Stimulated activated naive B cell treated with anti-CD40 and anti-IgM and Interleukin-4, amounts not matched to agents 10 μg/mL and 1 μg/mL and 100 μg/mL, for 72 hours (primary cell): ENCODE data around the gene CAMSAP1.

Experiments used
- ATAC-seq, 2 donors: fragments of 150-1000 bp; cut with Tn5 transposase; replicated peaks; 2 replicates each; pipeline ENCODE4 v1.10.0; 2021; ENCODE audit warnings: moderate library complexity in 1 of 2
- DNase-seq: peaks from one replicate; pipeline ENCODE4 v3.0.0; 2021
- H3K27ac Mint-ChIP-seq: one replicate; pipeline ENCODE4 v1.8.0; 2022; ENCODE audit warnings: mild to moderate bottlenecking, mixed read lengths
- H3K27me3 Mint-ChIP-seq, 2 donors: one replicate each; pipeline ENCODE4 v1.8.0; 2022; ENCODE audit warnings: mixed read lengths in 2 of 2
- H3K36me3 Mint-ChIP-seq, 2 donors: one replicate each; pipeline ENCODE4 v1.8.0; 2022; ENCODE audit warnings: mixed read lengths in 2 of 2, mild to moderate bottlenecking in 1 of 2
- H3K4me1 Mint-ChIP-seq, 2 donors: one replicate each; pipeline ENCODE4 v1.8.0; 2022; ENCODE audit warnings: mixed read lengths in 2 of 2, mild to moderate bottlenecking in 1 of 2
- H3K4me3 Mint-ChIP-seq, 2 donors: one replicate each; pipeline ENCODE4 v1.8.0; 2022; ENCODE audit warnings: mild to moderate bottlenecking in 2 of 2, mixed read lengths in 2 of 2, moderate library complexity in 1 of 2
- H3K9me3 Mint-ChIP-seq, 2 donors: one replicate each; pipeline ENCODE4 v1.8.0; 2022; ENCODE audit warnings: mixed read lengths in 2 of 2, mild to moderate bottlenecking in 1 of 2

Gene CAMSAP1

DNA sequence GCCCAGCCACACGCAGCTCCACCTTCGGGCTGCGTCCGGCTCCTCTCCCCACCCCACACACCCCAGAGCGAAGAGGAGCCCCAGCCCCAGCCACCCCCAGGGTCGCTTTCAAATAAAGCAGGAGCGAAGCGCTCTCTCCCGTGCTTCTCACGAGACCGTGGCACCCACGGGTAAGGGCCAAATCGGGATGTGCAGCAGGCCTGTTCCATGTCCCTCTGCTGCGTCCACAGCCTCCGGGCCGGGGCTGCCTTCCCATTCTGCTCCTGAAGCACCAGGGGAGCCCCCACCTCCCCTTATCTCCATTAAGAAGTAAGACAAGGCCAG lies 145.5 kb downstream of the CAMSAP1 start:
- peaks cover 4 to 8% of the 10 kb centered on the region in 2 donors for H3K9me3 Mint-ChIP-seq
- H3K36me3 Mint-ChIP-seq, result no peaks in the 10 kb centered on the region
- ATAC-seq, result no peak
- H3K27ac Mint-ChIP-seq, result no peak overlapping the region
- no peaks in the 10 kb centered on the region for H3K4me1 Mint-ChIP-seq
- H3K27me3 Mint-ChIP-seq, result no peaks in the 10 kb centered on the region
- no peak overlapping the region for H3K4me3 Mint-ChIP-seq
- no peak for DNase-seq

DNA sequence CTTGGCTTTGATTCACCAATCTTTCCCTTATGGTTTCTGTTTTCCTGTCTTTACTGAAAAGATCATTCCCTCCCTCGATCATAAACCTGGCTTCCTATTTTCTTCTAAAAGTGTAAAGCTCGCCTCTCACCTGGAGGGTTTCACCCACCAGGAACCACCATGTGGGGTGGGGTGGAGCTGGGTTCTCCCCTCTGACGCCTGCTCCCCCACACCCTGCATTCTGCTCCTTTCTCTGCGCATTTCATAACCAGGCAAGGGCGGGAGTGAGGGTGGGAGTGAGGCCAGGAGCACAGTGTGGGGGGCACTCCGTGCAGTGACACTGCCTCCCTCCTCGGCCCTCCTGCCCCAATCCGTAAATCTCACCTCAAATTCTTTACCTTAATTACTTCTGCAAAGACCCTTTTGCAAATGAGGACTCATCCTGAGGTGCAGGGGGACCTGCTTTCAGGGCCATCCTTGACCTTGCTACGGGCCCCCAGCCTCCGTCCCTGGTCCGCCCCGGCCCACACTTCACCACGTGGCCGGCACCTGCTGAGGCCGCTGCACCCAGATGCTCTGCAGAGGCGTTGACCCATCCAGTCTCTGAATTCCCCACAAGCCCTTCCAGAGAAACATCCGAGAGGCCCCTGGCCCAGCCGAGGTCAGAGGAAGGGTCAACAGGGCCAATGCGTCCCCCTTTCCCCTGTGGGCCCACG lies 146.0 kb downstream of the CAMSAP1 start:
- Mint-ChIP-seq H3K36me3 (no peaks in the 10 kb centered on the region), H3K27me3 (no peaks in the 10 kb centered on the region), H3K9me3 (peaks cover 4 to 6% of the 10 kb centered on the region in 2 donors), H3K27ac (no peak overlapping the region), H3K4me3 (no peak overlapping the region), H3K4me1 (no peaks in the 10 kb centered on the region)
- DNase-seq (no peak), ATAC-seq (no peak)

DNA sequence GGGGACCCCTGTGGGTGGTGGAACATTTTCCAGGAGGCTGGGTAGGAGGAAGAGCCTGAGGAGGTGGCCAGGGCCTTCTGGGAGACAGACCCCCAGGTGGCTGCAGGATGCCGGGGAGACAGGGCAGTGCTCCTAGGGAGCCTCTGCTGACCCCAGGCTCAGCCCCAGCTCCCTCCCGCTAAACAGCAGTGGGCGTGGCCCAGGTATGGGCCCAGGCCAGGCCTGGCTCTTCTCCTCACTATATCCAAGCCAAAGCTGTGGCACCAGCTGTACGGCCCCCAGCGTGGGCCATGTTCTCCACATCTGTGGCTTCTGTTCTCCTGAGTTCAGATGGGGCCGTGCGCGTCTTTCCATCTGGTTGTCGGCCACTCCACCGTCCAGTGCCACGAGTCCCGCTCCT lies 146.9 kb downstream of the CAMSAP1 start:
- no peaks in the 10 kb centered on the region for H3K27me3 Mint-ChIP-seq
- no peak for DNase-seq
- no peak for ATAC-seq
- H3K9me3 Mint-ChIP-seq, result peaks cover 4 to 5% of the 10 kb centered on the region in 2 donors
- H3K36me3 Mint-ChIP-seq, result no peaks in the 10 kb centered on the region
- no peak overlapping the region for H3K27ac Mint-ChIP-seq
- no peaks in the 10 kb centered on the region for H3K4me1 Mint-ChIP-seq
- H3K4me3 Mint-ChIP-seq, result no peak overlapping the region

DNA sequence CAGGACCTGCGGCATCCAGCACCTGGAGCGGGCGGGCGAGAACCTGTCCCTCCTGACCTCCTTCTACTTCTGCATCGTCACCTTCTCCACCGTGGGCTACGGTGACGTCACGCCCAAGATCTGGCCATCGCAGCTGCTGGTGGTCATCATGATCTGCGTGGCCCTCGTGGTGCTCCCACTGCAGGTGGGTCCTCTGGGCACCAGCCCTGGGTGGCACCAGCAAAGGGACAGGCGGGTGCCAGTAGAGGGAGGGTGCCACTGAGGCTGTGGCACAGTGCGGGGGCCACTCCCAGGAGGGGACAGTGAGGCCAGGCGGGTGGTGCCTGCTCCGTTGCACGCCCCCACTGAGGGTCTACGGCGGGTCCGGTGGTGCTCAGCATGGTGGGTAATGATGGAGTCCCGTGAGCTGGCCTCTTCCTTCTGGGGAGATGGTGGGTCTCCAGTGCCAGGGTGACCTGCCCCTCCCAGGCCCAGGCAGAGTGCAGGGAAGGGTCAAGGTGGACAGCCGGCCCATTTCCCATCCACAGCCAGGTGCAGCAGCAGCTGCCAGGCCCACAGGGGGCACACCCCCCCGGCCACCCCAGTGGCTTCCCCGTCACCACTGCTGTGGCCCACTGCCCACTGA lies 147.6 kb downstream of the CAMSAP1 start:
- Mint-ChIP-seq H3K27ac (no peak overlapping the region), H3K9me3 (peaks cover under 1 to 4% of the 10 kb centered on the region in 2 donors), H3K4me3 (no peak overlapping the region), H3K36me3 (no peaks in the 10 kb centered on the region), H3K4me1 (no peaks in the 10 kb centered on the region), H3K27me3 (no peaks in the 10 kb centered on the region)
- no peak for DNase-seq
- ATAC-seq, result no peak

DNA sequence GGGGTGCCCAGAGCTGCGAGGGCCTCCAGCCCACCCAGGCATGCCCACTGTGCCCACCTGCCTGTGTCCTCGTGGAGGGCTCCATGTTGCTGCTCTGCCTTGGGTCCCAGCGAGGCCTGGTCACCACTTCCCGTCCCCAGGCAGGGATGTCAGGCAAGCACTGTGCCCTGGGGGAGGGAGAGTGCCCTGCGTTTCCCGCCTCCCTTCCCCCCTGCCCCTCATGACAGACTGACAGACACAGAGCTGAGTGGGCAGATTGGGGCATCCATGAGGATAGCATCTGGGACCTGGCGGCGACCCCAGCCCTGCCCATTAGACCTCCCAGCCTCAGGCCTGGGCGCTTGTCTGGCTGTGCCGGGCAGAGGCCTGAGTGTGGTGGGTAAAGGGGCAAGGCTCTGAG lies 148.5 kb downstream of the CAMSAP1 start:
- Mint-ChIP-seq H3K4me3 (no peak overlapping the region), H3K27ac (no peak overlapping the region), H3K36me3 (no peaks in the 10 kb centered on the region), H3K9me3 (peaks cover 0 to 4% of the 10 kb centered on the region in 2 donors), H3K4me1 (no peaks in the 10 kb centered on the region), H3K27me3 (no peaks in the 10 kb centered on the region)
- ATAC-seq (no peak), DNase-seq (no peak)
